Right atrium auricular region (tissue), 2 donors: ENCODE measurements around the gene PALLD. TPM values are rescaled to one million over a fixed set of nuclear protein-coding genes. Genes with fewer than 3 reads are reported as not detected.

Source experiments
- DNase-seq: peaks from one replicate; pipeline ENCODE4 v3.0.0-alpha.2; 2019; ENCODE audit warnings: low spot score
- H3K27ac ChIP-seq, 2 donors: fragments of 200-600 bp; sonication (generic); 1 replicate in 1 of 2; 2 replicates in 1 of 2; pipeline ENCODE4 v1.5.1; 2016 to 2019
- H3K27me3 ChIP-seq, 2 donors: fragments of 200-600 bp; sonication (generic); one replicate each; pipeline versions ENCODE4 v1.5.1 to v1.6.0; 2017 to 2019
- H3K36me3 ChIP-seq: fragments of 200-600 bp; sonication (generic); one replicate; pipeline ENCODE4 v1.5.1; 2016
- H3K4me1 ChIP-seq, 2 donors: fragments of 200-600 bp; sonication (generic); one replicate each; pipeline versions ENCODE4 v1.5.1 to v1.6.0; 2017 to 2019
- H3K4me3 ChIP-seq, 2 donors: fragments of 200-600 bp; sonication (generic); 1 replicate in 1 of 2; 2 replicates in 1 of 2; pipeline ENCODE4 v1.5.1; 2017 to 2019; ENCODE audit warnings: mild to moderate bottlenecking in 1 of 2, moderate library complexity in 1 of 2
- H3K9me3 ChIP-seq, 2 donors: fragments of 200-600 bp; sonication (generic); one replicate each; pipeline ENCODE4 v1.5.1; 2019
- CTCF ChIP-seq, 2 donors: fragments of 200-600 bp; sonication (generic); IDR thresholded peaks; one replicate each; pipeline ENCODE4 v1.5.1; 2019; ENCODE audit warnings: antibody characterized with exemption in 2 of 2
- total RNA-seq, 2 donors: library from RNA; depleted of rRNA; stranded (reverse); fragments of >200 nt; gene quantifications; one replicate each; pipeline ENCODE4 v1.1.0, GENCODE V29; 2016

PALLD gene
- total RNA-seq, 2 donors from 2014 or later, result 764 to 782 TPM

GRCh38 chr4:168857009-168857408, 360.2 kb downstream of the PALLD start:
- TF ChIP-seq CTCF (IDR thresholded peaks at IDR 0.05), result no peak
- DNase-seq, result no peak
- Histone ChIP-seq H3K27me3 (no peaks in the 10 kb centered on the region), H3K36me3 (peaks cover 34% of the 10 kb centered on the region), H3K9me3 (no peaks in the 10 kb centered on the region), H3K4me3 (no peak overlapping the region), H3K27ac (peak overlapping the region; percentile 54 to 77), H3K4me1 (peaks cover 0 to 71% of the 10 kb centered on the region in 2 donors)

DNA sequence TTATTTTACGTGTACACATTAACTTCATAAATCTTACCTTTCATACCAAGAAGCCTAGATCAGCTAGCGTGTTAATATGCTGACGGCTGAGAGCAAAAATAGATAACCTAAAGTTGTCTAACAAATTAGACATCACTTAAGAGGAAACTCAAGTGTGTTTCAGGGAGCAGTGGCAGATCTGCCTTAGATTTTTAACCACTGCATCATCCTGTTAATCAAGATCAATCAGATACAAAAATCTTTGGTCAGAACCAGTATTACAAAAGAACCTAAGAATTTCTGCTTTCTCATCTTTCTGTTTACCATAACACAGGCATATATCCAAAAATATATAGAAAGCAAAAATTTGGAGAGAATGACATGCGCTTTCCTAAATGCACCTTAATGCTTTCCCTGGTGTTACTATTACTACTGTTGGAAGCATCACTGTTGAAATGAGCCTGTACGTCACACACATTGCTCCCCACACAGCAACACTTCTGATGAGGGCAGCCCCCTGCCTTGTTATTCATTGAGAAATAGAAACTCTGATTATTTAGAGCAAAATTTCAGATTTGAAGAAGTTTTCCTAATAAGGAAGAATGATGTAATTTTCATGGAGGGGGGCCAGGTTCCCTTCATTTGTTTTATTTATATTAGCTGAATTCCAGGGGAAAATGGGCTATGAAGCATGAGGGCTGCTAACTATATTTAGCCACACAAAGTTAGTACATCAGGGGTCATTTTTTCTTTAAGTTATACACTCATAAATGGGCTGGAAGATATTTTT, 360.9 kb downstream of the PALLD start:
- no peaks in the 10 kb centered on the region for H3K27me3 ChIP-seq
- H3K9me3 ChIP-seq, result no peaks in the 10 kb centered on the region
- no peak for TF ChIP-seq CTCF (IDR thresholded peaks at IDR 0.05)
- H3K36me3 ChIP-seq, result peaks cover 32% of the 10 kb centered on the region
- no peak overlapping the region for H3K4me3 ChIP-seq
- peak overlapping the region; percentile 54 to 77 for H3K27ac ChIP-seq
- DNase-seq, result no peak
- peaks cover 0 to 75% of the 10 kb centered on the region in 2 donors for H3K4me1 ChIP-seq

DNA sequence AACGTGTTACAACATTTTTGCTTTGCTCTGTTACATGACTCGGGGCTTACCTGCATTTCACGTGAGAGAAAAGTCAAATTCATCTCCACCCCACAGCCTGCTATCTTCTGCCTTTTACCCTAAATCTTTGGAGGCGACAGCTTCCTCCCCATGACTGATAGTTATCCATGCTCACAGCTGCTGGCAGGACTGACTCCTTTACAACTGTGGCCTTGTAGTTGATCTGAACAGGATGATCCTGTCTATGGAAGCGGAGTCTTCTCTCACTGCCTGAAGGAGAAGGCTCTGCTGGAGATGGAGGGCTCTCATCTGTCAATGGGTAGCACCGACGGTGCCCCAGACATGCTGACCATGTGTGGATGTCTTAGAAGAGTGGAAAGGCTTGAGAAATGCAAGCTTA, 362.2 kb downstream of the PALLD start:
- H3K4me1 ChIP-seq, result peaks cover 0 to 72% of the 10 kb centered on the region in 2 donors
- TF ChIP-seq CTCF (IDR thresholded peaks at IDR 0.05), result no peak

GRCh38 chr4:168859888-168860694, 363.2 kb downstream of the PALLD start:
- no peak for TF ChIP-seq CTCF (IDR thresholded peaks at IDR 0.05)
- Histone ChIP-seq H3K4me3 (no peak overlapping the region), H3K27me3 (no peaks in the 10 kb centered on the region), H3K4me1 (peaks cover 0 to 70% of the 10 kb centered on the region in 2 donors), H3K9me3 (no peaks in the 10 kb centered on the region), H3K27ac (peak overlapping the region; percentile 26 to 52), H3K36me3 (peaks cover 32% of the 10 kb centered on the region)
- no peak for DNase-seq

More for the DNA sequence above, 362.2 kb downstream of the PALLD start:
- no peak for DNase-seq
- peaks cover 35% of the 10 kb centered on the region for H3K36me3 ChIP-seq
- peak overlapping the region; percentile 48 to 52 for H3K27ac ChIP-seq
- no peaks in the 10 kb centered on the region for H3K27me3 ChIP-seq
- H3K9me3 ChIP-seq, result no peaks in the 10 kb centered on the region
- no peak overlapping the region for H3K4me3 ChIP-seq

GRCh38 chr4:168860827-168861226, 364.0 kb downstream of the PALLD start:
- peaks cover 0 to 66% of the 10 kb centered on the region in 2 donors for H3K4me1 ChIP-seq
- H3K36me3 ChIP-seq, result peaks cover 25% of the 10 kb centered on the region
- no peaks in the 10 kb centered on the region for H3K27me3 ChIP-seq
- TF ChIP-seq CTCF (IDR thresholded peaks at IDR 0.05), result no peak
- H3K4me3 ChIP-seq, result no peak overlapping the region
- H3K27ac ChIP-seq, result peak overlapping the region; percentile 26 to 52
- no peaks in the 10 kb centered on the region for H3K9me3 ChIP-seq
- DNase-seq, result no peak
